HG03520 (cell line): Measurements from ENCODE around the gene BHMT2.

Experiments used
- ATAC-seq: cut with Tn5 transposase; IDR thresholded peaks from one replicate; pipeline ENCODE4 v1.9.1; 2021; ENCODE audit warnings: mild to moderate bottlenecking, moderate library complexity; ENCODE audit not compliant: unreplicated experiment

BHMT2 gene

DNA sequence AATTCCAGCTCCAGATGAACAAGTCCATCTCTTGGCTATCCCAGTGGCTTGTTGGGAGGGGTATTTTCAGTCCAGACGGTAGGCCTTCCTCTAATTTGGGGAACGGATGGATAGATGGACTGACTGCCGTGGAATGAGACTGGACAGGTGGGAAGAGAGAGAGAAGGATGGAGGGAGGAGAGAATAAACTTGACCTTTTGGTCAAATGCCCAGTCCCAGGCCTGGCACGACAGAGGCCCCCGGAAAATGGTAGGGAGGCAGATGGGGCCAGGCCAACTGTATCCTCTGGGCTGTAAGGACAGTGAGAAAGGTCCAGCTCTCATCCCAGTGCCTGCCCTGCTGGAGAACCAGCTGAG is 43.1 kb downstream of the BHMT2 start:
- ATAC-seq = no peak

DNA sequence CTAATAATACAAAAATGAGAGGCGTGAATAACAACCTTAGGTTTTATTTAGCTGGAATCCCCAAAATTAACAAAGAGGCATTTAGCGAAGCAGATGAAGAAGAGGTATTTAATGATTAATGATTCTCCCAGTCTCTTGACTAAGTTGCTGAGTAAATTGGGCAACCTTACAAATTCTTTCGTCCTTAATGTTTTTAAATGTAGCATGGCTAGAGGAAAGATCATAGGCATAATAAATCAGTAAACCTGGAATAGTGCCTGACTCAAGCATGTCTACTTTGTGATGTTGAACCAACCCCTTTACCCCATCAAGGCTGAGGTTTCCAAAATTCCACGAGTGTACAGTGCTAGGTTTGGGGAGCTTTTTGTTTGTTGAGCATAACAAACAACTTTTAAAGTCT is 49.9 kb downstream of the BHMT2 start:
- no peak for ATAC-seq

DNA sequence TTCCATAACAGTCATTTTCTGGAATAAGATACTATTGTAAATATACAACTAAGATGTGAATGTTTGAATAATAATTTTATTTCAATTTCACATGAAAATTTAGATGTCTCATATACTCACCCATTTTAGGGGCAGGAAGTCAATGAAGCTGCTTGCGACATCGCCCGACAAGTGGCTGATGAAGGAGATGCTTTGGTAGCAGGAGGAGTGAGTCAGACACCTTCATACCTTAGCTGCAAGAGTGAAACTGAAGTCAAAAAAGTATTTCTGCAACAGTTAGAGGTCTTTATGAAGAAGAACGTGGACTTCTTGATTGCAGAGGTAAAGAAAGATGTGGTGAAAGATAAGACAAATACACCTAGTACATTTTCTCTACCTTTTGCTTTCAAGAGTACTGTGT is 50.7 kb downstream of the BHMT2 start:
- ATAC-seq = no peak

DNA sequence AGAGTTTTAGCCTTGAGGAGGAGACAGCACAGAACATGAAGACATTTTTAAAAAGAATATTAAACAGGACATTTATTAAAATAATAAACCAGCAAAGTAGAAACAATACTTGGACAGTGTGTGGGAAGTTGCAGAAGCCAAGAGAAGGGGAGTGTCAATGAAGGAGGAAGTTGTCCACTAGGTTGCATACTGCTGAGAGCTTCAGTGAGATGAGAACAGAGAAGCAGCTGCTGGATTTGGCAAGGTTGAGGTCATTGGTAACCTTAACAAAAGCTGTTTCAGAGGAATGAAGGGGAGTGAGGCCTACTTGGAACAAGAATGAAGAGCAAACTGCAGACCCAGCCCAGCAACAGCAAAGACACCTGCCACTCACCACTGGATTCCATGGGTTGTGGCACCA is 53.4 kb downstream of the BHMT2 start:
- ATAC-seq = no peak

DNA sequence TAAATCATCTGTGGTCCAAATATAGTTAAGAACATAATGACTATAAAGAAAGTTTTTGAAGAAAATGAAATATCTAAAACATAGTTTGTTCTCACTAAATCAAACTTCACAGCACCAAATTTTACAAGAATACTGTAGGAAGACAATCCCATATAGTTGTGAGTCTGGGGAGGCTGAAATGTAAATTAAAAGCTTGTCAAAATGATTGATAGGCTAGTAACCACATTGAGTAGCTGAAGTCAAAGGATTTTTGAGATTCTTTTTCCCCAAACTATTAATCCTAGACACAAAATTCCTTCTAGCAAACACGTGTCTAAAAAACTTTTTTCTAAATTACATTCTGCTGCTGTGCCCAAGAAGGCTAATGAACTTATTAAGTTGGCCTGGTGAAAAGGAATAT is 55.0 kb downstream of the BHMT2 start:
- ATAC-seq = no peak

DNA sequence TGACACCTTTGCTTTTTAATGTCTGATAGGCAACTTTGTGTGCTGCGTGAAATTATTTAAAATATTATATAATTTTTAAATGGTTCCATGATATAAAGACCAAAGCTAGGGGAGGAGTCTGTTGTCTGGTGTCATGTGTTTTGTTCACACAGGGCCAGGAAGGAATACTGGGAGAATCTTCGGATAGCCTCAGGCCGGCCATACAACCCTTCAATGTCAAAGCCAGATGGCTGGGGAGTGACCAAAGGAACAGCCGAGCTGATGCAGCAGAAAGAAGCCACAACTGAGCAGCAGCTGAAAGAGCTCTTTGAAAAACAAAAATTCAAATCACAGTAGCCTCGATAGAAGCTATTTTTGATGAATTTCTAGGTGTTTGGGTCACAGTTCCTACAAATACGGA is 61.2 kb downstream of the BHMT2 start:
- ATAC-seq = no peak

DNA sequence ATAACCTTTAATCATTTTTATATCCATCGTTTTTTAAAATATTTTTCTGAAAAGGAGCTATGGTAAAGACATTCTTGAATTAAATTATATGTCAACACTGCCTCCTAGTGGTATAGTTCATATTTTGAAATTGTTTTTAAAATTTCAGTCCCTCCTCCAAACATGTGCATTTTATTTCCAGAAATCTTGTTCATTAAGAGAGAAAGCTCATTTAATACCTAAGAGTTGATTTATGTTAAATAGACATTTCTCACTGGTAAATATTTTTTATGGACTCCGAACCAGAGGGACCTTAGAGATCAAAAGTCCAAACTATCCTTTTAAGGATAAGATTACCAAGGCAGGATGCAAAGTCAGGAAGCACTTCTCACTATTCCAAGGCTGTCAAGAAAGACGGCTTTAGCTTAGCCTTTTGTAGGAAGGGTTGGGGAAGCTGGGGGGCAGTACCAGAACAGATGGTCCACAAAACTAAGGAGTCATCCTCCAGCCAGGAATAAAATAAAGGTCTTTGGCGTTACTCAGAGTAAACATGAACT is 63.6 kb downstream of the BHMT2 start:
- no peak for ATAC-seq

DNA sequence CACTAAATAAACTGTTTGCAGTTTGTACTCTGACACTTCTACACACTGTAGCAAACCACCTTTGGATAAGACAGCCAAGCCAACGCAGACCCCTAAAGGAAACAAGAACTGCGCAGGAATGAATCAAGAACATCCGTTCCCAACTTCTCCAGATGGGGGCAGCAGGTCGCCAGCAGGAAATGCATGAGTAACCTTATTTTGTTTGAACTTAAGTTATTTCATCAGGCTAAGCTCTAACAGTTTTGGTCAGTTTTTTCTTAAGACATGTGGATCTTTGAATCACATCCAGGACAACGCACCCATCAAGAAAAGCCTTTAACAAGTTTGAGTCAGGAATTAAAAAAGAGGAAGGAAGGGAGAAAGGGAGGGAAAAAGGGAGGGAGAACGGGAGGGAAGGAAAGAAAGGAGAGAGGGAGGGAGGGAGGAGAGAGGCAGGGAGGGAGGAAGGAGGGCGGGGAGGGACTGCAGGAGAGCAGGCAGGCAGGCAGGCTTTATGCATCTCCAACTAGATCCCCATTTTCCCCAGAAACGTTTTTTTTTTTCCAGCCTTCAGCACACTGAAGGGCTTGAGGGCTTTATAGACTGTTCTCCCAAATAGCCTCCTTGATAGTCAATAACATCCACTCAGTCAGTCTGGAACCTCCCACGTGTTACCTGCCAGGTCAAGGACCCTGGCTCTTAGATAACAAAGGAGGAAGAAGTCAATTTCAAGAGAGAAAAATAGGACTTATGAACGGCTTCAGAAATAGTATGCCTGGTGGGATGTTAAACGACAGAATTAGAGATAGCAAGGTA is 64.3 kb downstream of the BHMT2 start:
- peak; percentile 50 for ATAC-seq

DNA sequence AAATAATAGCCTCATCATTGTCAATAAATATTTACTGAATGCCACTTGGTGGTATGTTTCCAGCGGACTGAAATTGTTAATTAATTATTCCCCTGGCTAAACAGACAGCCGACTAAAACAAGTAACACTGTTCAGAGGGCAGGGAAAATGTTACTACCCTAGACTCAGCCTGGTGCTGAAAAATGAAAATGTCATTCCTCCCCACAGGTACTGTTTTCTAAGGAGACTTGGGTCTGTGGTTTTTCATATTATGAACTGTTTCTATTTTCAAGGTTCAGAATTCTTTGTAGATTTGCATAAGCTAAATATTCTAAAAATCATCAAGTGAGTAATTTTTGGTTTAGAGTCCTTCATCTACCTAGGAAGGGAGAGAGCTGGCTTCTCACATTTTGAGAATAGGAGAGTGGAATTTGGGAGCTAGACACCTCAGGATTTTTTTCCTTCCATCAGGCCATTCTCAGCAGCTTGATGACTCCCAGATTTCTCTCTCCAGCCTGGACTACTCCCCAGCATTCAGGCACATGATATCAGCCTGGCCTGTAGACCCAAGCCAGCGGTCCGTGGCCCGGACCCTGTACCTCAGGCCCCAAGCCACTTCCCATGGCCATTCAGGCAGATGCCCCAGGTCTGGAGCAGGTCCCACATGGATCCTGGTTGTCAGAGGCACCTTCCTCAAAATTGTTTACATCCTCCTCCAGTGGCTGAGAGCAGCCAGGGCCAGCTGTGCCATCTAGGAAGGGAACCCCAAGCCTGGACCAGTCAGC is 66.4 kb downstream of the BHMT2 start:
- ATAC-seq = no peak

DNA sequence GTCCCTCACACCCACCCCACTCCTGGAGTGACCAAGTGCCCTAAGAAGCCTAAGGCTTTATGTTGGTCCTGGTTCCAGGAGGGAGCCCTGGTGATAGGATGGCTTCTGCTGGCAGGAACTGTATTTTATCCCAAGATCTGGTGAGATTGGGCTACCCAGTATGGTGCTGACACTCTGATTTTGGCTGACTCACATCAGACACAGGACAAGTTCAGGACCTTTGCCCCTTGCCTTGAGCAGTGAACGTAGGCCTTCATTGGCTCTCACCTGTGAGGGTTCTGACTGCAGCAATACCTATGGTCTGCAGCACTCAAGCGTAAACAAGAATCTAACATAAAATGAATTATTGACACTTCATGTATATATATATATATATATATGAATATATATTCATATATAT is 67.1 kb downstream of the BHMT2 start:
- no peak for ATAC-seq
